Measurements from ENCODE around the gene CRY1.

The CRY1 gene

GRCh38 chr12:107093417-107094182, at the start of gene CRY1:
CRY1 (minus strand) TSS chr12:107093549; CDS start chr12:107092961, 588 bp downstream.
- DNase-seq (ENCODE audit: low read depth) = peak; percentile 91
- TF ChIP-seq, protein P1, sequence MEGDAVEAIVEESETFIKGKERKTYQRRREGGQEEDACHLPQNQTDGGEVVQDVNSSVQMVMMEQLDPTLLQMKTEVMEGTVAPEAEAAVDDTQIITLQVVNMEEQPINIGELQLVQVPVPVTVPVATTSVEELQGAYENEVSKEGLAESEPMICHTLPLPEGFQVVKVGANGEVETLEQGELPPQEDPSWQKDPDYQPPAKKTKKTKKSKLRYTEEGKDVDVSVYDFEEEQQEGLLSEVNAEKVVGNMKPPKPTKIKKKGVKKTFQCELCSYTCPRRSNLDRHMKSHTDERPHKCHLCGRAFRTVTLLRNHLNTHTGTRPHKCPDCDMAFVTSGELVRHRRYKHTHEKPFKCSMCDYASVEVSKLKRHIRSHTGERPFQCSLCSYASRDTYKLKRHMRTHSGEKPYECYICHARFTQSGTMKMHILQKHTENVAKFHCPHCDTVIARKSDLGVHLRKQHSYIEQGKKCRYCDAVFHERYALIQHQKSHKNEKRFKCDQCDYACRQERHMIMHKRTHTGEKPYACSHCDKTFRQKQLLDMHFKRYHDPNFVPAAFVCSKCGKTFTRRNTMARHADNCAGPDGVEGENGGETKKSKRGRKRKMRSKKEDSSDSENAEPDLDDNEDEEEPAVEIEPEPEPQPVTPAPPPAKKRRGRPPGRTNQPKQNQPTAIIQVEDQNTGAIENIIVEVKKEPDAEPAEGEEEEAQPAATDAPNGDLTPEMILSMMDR (conservative IDR thresholded peaks at IDR 0.05; ENCODE audit: control insufficient read depth, insufficient read depth, low read depth, low read length) = no peak
- peak within 1 kb of the TSS; percentile 85 for H3K4me3 ChIP-seq (ENCODE audit: control insufficient read depth, low read depth, low read length)

DNA sequence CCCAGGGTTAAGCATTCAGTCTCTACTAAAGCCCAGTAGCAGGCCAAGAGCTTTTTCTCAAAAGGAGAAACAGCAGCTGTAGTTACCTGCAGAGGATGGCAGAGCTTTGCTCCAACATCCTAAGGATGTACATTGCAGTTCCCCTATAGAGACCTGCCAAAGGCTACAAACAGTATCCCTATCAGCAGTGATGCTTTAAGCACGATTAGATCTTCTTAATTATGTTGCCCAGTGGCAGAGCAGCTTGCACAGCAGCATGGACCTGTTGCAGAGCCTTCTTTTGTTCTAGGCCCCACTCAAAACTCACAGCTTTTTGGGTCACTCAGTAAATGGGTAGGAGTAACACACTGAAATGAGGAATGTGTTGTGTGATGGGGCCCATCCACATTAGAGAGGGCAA, 46.4 kb upstream of the CRY1 start:
- TF ChIP-seq, protein P1 (conservative IDR thresholded peaks at IDR 0.05; ENCODE audit: control insufficient read depth, insufficient read depth, low read depth, low read length) = no peak
- no peak for DNase-seq (ENCODE audit: low read depth)
- no peak overlapping the region for H3K4me3 ChIP-seq (ENCODE audit: control insufficient read depth, low read depth, low read length)

DNA sequence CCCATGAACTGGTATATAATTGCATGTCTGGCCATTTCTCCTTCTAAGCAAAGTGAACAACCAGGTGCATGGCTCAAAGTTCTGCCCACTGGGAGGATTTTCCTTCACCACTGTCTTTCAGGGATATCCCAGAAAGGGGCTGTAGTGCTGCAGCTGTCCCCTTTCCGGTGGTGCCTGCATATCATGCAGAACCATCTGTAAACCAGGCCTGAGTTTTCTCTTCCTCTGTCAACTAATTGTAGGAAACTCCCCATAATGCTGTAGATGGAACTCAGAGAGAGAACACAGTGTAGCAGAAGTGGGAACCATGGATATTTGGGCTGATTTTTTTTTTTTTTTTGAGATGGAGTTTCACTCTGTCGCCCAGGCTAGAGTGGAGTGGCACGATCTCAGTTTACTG, 45.6 kb upstream of the CRY1 start:
- H3K4me3 ChIP-seq (ENCODE audit: control insufficient read depth, low read depth, low read length) = no peak overlapping the region
- no peak for DNase-seq (ENCODE audit: low read depth)
- TF ChIP-seq, protein P1 (conservative IDR thresholded peaks at IDR 0.05; ENCODE audit: control insufficient read depth, insufficient read depth, low read depth, low read length) = no peak

DNA sequence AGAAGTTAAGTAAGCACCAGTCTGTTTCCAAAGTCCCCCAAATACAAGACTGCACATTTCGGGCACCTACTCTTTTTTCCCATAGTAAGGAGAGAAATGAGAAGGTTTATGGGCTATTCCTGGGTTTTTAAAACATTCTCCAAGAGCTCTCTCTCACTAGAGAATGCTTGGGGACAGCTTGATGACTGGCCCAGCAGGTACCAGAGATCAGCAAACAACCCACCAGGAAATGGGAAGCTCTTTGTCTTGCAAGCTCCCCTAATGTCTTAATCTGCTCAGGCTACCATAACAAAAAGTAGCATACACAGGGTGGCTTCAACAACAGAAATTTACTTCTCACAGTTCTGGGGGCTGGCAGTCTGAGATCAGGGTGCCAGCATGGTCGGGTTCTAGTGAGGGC, 41.8 kb upstream of the CRY1 start:
- no peak for DNase-seq (ENCODE audit: low read depth)
- no peak overlapping the region for H3K4me3 ChIP-seq (ENCODE audit: control insufficient read depth, low read depth, low read length)
- TF ChIP-seq, protein P1 (conservative IDR thresholded peaks at IDR 0.05; ENCODE audit: control insufficient read depth, insufficient read depth, low read depth, low read length) = no peak

GRCh38 chr12:107134558-107134957, 41.2 kb upstream of the CRY1 start:
- peak; percentile 25 for DNase-seq (ENCODE audit: low read depth)
- H3K4me3 ChIP-seq (ENCODE audit: control insufficient read depth, low read depth, low read length) = no peak overlapping the region
- TF ChIP-seq, protein P1 (conservative IDR thresholded peaks at IDR 0.05; ENCODE audit: control insufficient read depth, insufficient read depth, low read depth, low read length) = peak; percentile 23

- DNase-seq (ENCODE audit: low read depth) = no peak
Measured at GRCh38 chr12:107133462-107133861, 40.1 kb upstream of the CRY1 start.

More at GRCh38 chr12:107133462-107133861, 40.1 kb upstream of the CRY1 start:
- TF ChIP-seq, protein P1 (conservative IDR thresholded peaks at IDR 0.05; ENCODE audit: control insufficient read depth, insufficient read depth, low read depth, low read length) = no peak
- no peak overlapping the region for H3K4me3 ChIP-seq (ENCODE audit: control insufficient read depth, low read depth, low read length)

All from fibroblast of mammary gland (primary cell).